ENCODE measurements around the gene SET.
"Not testable (repeated sequence)": the region's sequence is repeated elsewhere in the genome, so short reads cannot be mapped to it uniquely, and the experiment has no call there.

SET gene, protein sequence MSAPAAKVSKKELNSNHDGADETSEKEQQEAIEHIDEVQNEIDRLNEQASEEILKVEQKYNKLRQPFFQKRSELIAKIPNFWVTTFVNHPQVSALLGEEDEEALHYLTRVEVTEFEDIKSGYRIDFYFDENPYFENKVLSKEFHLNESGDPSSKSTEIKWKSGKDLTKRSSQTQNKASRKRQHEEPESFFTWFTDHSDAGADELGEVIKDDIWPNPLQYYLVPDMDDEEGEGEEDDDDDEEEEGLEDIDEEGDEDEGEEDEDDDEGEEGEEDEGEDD

DNA sequence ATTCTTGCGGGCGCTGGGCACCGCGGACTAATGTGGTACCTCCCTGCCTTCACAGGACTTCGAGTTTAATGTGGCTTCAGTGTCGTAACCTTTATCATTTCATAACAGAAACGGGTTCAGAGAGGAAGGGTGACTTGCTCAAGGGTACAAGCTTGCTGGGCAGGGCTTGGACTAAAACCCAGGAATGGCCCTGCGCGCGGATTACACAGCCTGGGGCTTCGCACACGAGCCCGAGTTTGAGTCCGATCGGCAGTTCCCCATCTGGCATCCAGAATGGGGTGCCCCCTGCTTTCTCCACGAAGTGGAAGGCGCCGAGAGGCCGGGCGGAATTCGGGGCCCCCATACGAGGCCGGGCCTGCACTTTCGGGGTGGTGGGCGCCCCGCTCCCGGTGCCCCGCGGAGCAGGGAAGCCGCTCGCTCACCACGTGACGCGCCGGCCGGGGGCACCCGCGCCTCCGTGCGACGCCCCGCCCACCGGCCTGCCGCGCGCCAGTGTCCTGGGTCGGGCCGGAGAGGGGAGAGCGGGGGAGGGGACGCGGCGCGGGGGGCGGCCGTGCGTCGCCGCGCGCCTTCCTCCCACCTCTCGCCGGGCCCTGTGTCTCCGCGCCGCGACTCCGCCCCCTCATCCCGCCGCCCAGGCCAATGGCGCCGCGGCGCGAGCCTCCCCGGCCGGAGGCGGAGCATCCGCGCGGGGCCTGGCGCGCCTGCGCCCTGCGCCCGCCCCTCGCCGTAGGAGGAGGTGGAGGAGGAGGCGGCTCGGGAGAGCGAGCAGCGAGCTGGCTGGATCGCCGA lies at the start of gene SET:
Gene SET (plus strand): TSS at position 722 of the 792 bp plus-strand sequence. CDS start 361 bp downstream, outside the sequence.
- DNase-seq = peak; percentile 46 to 84

DNA sequence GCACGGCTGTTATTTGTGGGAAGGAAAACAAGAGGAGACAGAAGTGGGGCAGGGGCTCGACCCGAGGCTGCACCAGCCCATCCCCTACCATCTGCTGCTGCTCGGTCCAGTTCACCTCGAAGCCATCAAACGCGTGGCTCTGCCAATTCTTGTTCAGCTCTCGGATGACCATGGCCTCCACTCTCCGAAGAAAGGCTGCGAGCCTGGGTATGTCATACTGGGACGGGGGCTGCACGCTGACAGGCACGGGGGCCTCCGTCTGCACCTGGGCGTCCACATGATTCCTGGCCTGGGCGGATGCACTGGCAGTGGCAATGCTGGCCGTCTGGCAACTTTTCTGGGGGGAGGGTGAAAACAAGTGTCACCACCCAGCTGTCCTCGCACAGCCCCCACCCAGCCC lies 48.4 kb upstream of the SET start:
- DNase-seq = no peak

DNA sequence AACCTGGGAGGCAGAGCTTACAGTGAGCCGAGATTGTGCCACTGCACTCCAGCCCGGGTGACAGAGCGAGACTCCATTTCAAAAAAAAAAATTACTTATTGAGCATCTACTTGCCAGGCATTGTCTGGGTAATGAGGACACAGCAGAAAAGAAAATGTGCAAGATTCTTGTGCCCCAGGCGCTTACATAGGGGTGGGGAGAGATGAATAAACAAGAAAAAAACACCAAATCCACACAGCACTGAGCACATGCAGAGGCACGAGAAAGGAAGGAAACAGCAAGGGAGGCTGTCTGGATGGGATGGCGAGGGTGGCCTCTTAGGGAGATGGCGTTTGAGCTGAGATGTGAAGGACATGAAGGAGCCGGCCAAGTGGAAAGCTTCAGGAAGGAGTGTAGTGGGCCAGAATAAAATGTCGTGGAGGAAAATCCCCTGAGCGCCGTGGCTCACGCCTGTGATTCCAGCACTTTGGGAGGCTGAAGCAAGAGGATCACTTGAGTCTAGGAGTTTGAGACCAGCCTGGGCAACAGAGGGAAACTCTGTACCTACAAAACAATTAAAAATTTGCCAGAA lies 46.3 kb upstream of the SET start:
- DNase-seq = no peak

DNA sequence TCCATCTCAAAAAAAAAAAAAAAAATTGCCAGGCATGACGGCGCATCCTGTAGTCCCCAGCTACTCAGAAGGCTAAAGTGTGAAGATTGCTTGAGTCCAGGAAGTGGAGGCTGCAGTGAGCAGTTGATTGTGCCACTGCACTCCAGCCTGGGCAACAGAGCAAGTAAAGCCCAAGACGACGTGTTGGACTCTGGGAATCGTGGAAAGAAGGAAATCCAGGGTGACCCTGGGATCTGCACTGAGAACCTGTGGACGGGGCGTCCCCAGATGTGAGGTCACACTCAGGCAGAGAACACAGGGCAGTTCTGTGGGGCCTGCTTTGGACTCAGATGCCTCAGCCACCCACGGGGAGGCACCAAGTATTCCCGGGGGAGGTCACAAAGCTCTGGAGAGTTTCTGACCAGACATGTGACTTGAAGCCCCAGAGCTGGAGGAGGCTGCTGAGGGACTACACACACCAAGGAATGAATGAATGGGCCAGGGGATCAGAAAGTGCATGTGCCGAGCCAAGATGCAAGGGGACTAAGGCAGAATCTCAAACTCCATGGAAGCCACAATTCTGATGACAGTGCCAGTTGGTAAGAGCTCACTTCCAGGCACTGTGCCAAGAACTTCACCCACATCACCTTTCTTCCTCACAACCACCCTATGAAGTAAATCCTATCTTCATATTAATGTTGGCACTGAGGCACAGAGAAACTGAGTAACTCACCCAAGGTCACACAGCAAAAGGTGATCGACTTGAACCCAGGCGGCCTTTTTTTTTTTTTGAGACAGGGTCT lies 45.3 kb upstream of the SET start:
- no peak for DNase-seq

DNA sequence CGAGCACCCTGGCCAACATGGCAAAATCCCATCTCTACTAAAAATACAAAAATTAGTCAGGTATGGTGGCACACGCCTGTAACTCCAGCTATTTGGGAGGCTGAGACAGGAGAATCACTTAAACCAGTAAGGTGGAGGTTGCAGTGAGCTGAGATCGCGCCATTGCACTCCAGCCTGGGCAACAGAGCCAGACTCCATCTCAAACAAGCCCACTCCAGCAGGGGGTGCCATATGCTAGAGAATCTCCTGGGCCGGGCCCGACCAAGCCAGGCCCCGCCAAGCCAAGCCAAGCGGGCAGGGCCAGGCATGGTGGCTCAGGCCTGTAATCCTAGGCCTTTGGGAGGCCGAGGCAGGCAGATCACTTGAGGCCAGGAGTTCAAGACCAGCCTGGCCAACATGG lies 40.8 kb upstream of the SET start:
- DNase-seq = not testable (repeated sequence)

DNA sequence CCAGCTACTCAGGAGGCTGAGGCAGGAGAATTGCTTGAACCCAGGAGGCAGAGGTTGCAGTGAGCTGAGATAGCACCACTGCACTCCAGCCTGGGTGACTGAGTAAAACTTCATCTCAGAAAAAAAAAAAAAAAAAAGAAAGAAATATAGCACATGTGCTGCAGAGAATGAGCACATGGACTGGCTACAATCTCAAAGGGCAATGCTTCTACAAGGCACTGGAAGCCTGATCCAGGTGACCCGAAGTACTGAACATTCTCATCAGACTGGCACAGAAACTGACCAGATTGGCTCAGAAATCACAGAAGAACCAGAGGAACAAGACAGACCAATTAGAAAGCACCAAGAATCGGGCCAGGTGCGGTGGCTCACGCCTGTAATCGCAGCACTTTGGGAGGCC lies 37.2 kb upstream of the SET start:
- no peak for DNase-seq

DNA sequence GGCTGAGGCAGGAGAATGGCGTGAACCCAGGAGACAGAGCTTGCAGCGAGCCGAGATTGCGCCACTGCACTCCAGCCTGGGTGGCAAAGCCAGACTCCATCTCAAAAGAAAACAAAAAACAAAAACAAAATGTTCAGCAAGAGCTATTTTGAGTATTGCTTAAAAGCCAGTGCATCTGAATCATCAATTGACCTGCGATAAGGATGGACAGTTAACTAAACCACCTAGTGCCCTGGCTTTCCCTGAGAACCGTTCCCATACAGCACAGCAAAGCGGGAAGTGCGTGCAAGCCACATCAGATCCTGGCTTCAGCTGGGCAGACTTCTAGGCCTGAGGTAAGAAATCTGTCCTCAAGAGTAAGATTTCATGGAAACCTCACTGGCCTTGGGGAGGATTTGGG lies 35.1 kb upstream of the SET start:
- DNase-seq = no peak

DNA sequence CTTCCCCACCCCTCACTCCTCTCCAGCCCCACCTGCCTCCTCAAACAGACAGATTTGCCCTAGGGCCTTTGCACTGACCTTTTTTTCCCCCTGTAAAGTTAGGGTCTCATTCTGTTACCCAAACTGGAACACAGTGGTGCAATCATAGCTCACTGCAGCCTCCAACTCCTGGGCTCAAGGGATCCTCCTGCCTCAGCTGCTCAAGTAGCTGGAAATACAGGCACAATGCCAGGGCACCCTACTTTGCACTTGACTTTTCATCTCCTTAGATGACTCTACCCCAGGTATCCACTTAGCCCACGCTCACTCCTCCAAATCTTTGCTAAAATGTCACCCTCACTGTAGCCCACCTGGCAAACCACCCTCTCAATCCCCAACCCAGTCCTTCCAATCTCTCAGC lies 34.5 kb upstream of the SET start:
- DNase-seq = no peak

DNA sequence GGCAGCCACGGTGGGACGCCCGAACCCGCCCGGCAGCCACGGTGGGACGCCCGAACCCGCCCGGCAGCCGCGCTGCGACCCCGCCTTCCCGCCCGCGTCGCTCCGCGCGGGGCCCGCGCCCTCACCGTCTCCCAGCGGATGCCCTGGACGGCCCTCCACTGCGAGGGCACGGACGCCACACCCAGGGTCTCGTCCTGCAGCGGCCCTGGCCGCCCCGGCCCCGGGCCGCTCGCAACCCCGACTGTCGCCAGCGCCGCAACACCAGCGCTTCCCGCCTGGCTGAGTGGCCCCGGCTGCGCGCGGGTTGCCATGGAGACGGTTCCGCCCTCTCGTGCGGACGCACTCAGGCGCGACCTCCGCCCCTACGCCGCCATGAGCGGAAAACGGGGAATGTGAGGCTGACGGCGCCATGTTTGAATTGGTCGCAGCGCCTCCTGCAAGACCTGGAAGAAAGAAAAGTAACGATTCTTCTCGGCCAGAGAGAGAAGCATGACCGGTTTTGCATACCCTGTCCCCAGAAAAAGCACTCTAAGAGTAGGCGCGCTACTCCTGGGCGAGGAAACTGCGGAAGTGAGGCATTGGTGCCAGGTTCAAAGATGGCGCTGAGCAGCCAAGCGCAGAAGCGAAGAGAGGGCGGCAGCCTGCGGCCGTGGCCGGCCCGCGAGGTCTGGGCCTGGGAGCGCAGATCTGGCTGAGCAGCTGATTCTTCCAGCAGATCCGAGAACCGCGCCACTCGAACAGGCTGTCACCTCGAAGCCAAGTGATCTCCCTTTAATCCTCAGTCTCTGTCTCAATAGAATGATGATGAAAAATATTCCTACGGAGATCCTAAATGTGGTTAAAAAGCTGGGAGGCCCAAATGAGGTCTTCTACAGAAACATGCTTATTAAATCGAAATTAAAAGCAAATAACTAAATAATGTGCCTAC lies 32.3 kb upstream of the SET start, which contains the start of gene DYNC2I2:
Gene DYNC2I2 (minus strand): TSS at position 432 of the 928 bp plus-strand sequence. CDS start 121 bp downstream, at position 311.
- peak; percentile 35 to 83 for DNase-seq

DNA sequence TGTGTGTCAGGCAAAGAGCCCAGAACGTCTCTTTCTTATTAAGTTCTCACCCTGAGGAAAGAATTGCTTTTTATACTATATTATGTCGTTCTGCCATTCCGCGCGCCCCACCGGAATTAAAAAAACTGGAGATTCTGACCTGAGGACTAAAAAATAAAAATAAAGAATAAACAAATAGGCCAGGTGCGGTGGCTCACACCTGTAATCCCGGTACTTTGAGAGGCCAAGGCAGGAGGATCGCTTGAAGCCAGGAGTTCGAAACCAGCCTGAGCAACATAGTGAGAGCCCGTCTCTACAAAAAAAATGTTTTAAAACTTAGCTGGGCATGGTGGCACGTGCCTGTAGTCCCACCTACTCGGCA lies 31.7 kb upstream of the SET start:
- no peak for DNase-seq

DNA sequence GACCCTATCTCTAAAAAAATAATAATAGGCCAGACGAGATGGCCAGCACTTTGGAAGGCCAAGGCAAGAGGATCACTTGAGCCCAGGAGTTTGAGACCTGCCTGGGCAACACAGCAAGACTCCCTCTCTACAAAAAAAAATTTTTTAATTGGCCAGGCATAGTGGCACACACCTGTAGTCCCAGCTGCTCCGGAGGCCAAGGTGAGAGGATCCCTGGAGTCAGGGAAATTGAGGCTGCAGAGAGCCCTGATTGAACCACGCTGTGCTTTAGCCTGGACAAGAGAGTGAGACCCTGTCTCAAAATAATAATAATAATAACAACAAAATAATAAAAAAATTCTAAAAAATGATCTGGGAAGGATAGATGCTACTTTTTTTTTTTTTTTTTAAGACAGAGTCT lies 31.2 kb upstream of the SET start:
- no peak for DNase-seq

DNA sequence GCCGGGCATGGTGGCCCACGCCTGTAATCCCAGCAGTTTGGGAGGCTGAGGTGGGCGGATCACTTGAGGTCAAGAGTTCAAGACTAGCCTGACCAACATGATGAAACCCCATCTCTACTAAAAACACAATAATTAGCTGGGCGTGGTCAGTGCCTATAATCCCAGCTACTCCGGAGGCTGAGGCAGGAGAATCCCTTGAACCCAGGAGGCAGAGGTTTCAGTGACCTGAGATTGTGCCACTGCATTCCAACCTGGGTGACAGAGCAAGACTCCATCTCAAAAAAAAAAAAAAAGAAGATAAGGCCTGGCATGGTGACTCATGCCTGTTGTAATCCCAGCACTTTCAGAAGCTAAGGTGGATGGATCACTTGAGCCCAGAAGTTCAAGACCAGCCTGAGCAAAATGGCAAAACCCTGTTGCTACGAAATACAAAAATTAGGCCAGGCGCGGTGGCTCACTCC lies 22.5 kb upstream of the SET start:
- not testable (repeated sequence) for DNase-seq

DNA sequence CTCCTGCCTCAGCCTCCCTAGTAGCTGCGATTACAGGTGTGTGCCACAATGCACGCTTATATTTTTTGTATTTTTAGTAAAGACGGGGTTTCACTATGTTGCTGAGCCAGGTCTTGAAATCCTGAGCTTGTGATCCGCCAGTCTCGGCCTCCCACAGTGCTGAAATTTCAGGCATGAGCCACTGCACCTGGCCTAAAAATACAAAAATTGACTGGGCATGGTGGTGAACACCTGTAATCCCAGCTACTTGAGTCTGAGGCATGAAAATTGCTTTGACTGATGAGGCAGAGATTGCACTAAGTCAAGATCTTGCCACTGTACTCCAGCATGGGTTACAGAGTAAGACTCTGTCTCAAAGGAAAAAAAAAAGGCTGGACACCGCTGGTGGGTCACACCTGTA lies 19.2 kb upstream of the SET start:
- DNase-seq = no peak

DNA sequence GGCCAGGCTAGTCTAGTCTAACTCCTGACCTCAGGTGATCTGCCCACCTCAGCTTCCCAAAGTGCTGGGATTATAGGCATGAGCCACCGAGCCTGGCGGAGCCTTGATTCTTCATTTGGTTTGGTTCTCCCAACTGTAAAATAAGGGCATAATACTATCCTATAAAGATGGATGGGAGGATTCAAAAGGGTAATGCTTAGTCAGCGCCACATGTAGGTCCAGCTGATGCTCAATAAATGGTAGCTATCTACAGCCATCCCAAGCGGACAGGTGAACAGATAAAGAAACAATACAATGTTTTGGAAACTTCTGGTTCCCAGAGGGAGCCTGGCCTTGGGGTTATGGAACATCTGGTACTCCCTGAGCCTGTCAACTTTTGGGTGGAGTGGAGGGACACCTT lies 13.6 kb upstream of the SET start:
- DNase-seq = no peak

DNA sequence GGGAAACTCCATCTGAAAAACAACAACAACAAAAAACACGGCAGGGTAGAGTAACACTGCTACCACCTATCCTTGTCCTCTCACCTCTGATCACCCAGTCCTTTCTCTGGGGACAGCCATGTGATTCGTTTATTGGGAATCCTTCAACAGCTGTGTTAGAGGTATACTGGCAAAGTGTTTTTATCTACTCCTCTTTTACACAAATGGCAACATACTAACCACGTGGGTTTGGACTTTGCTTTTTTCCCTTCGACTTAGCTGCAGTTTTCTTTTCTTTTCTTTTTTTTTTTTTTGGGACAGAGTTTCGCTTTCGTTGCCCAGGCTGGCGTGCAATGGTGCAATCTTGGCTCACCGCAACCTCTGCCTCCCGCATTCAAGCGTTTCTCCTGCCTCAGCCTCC lies 11.2 kb upstream of the SET start:
- DNase-seq = no peak

DNA sequence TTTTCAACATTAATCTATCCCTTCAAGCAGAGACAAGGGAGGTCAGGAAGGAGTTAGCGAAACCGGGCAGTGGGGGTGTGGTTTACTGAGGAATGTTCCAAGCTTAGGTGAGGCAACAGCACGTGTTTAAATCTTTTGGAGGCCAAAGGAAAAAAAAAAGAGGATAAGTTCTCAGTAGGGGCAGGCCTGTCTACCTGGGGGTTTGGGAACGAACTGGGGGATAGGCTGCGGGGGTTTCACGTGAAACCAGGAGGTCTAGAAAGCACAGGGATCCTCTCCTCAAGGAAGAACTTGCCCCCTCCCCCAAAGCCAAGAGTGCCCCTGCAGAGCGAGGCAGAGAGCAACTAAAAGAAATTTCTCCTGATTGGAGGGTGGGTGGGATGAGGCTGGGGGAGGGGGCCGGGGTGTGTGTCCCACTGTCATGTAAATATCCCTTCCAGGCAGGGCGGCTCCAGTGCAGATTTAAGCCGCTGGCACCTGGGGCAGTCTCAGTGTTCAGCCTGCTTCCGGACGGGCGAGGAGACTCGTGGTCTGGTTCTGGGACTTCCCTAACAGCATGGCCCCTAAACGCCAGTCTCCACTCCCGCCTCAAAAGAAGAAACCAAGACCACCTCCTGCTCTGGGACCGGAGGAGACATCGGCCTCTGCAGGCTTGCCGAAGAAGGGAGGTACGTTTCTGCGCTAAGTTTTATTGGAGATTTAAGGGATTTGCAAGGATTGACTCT lies 5.5 kb upstream of the SET start:
- no peak for DNase-seq

DNA sequence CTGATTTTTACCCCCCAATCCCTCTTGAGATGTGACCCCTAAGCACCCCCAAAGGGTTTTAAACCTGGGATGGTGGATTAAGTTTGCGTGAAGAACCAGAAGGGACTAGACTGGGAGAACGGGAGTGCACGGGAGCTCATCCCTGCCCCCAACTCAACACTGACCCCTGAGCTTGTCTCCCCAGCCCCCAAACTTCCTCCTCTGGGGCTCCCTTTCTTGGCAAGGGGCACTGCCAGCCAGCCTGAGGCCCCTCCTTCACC lies 5.0 kb upstream of the SET start:
- no peak for DNase-seq

DNA sequence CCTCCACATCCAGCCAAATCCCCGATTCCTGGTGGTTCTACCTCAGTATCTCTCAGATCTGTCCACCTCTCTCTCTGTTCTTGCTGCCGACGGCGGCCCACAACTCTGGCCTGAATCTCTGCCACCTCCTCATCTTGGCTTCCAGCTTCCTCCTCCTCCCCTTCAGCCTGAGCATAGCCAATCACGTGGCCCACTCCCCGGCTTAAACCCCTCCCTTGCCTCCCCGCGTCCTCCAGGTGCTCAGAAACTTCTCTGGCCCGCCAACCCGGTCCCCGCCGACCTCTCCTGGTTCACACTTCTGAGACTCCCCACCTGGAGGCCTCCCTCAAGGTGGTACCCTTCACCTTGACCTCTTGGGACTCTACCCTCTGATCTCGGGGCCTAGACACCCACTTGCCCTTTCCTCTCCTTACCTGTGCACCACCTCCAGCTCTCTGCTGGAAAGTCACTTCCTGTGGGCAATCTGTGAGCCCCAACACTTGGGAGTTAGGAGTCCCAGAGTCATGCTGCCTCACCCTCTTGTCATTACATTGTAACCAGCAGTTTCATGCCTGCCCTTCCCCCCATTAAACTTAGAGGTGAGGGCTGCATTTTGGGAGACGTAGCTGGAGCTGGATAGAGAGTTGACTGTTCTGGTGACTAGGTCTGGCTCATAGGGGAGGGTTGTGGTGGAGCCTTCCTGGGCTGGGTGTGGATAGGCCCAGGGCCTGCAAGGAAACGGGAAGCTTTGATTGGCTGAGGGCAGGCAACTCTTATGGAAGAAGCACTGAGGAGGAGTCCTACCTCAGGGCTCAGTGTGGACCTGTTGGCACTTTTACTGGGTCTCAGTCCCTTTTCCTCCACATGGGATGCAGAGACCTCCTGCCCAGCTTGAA lies 4.5 kb upstream of the SET start:
- no peak for DNase-seq

DNA sequence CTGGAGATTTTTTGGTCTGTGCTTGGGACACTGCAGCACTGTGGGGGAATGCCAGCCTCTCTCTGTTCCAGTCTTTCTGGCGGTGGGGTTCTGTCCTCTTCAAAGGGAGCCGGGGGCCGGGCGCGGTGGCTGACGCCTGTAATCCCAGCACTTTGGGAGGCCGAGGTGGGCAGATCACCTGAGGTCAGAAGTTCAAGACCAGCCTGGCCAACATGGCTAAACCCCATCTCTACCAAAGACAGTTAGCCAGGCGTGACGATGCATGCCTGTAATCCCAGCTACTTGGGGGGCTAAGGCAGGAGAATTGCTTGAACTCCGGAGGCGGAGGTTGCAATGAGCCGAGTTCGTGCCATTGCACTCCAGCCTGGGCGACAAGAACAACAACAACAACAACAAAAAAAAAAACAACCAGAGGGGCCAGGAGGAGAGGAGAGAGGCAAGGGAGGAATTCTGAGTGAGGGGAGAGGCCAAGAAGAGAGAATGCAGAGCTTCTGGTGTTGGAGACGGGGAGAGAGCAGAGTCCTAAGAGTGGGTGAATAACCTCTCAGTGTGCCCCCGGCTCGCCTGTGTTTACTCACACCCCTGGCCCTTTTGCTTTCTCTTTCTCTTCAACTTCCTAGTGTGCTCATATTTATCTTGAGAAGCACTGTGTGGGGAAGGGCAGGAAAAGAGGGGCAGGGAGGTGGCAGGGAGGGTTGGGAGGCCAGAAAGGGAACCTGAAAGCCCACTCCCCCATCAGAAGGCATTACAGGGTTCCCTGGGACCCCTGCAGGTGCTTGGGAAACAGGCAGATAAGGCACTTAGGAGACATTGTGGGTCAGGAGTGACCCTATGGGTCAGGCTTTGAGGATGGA lies 3.2 kb upstream of the SET start:
- no peak for DNase-seq

DNA sequence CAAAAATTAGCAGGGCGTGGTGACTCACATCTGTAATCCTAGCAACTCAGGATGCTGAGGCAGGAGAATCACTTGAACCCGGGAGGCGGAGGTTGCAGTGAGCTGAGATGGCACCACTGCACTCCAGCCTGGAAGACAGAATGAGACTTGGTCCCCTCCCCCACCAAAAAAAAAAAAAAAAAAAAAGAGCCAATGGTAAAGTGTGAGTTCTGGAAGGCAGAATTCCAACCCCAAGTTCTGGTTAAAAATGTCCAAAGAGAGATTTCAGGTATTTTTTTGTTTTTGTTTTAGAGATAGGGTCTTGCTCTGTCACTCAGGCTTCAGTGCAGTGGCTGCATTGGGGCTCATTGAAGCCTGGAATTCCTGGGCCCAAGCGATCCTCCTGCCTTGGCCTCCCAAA lies 1.6 kb upstream of the SET start:
- DNase-seq = no peak

Data from NCI-H187 (cell line).